Esophagus squamous epithelium (tissue), 4 donors: ENCODE data around the gene CA11.
A peak's percentile ranks its signal among the peaks of the same experiment; 100 is the strongest.

Experiments
- CTCF ChIP-seq, 6 experiments: fragments of 450-650 bp in 4 of 6; fragments of 200-600 bp in 2 of 6; sonication (generic) in 2 of 6; IDR thresholded peaks; one replicate each; pipeline ENCODE4 v1.5.1; 2016 to 2019; ENCODE audit warnings: antibody characterized with exemption in 6 of 6, mild to moderate bottlenecking in 4 of 6, moderate library complexity in 4 of 6
- POLR2A ChIP-seq, 4 donors: fragments of 450-650 bp; IDR thresholded peaks; one replicate each; pipeline ENCODE4 v1.6.1; 2017; ENCODE audit warnings: antibody characterized with exemption in 4 of 4, mild to moderate bottlenecking in 4 of 4, moderate library complexity in 3 of 4

DNA sequence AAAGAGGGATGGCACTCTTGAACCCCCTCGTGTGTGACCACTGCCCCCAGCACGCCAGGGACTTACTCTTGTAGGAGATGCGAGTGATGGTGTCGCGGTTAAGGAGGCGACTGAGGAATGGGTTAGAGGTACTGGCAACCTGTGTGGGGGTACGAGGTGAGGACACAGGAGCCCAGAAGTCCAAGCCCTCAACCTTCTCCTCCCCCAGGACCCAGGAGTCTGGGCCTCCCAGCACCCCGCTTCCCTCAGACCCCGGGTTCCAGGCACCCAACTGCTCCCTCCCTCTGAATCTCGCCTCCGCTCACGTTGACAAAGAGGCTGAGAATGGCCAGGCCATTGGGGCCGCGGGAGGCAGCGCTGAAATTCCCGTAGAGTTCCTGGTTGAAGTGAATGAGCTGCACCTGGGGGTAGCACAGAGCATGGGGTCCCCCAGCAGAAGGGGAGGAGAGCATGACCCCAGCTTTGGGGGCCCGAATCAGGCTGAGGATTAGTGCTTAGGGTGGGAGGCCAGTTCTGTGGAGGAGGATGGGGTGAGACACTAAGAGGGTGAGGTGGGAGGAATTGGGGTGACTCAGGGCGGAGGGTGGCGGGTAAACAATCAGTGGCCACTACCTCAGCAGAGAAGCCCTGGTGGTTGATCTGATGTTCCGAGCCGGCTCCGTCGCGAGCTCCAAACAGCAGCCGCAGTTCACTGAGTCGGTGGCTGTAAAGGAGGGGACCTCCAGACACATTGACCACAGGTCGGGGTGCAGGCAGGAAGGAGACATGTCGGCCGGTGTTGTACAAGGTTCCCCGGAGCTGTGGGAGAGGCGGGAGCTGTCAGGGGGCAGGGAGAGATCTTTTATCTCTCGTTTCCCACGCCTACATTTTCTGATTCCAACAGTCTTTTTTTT lies 6.3 kb downstream of the CA11 start:
- TF ChIP-seq CTCF (IDR thresholded peaks at IDR 0.05) = peak in 1 of 6 experiments; percentile 11
- no peak for TF ChIP-seq POLR2A (IDR thresholded peaks at IDR 0.05)
